Posterior vena cava (tissue), 2 donors: Measurements from ENCODE around the gene ZNF821. TPM values are rescaled to one million over a fixed set of nuclear protein-coding genes. Genes with fewer than 3 reads are reported as not detected.
"Not testable (repeated sequence)": the region's sequence is repeated elsewhere in the genome, so short reads cannot be mapped to it uniquely, and the experiment has no call there.

Source experiments
- DNase-seq: peaks from one replicate; pipeline ENCODE4 v3.0.0-alpha.2; 2020; ENCODE audit warnings: low spot score
- intact Hi-C, 2 donors: fragments of 100-400 bp; cut with DNase I; formaldehyde crosslinking; loops; one replicate each; pipeline versions ENCODE4 v1.14.1 to v1.14.2; 2022 to 2023
- total RNA-seq, 2 donors: library from RNA; stranded (reverse); fragmentation: NEBNext Ultra II Directional; extraction: Animal tissue kit (Norgen Biotek cat#: 25700); gene quantifications; one replicate each; pipeline ENCODE4 v1.2.1, GENCODE V29; 2021
- donor health status: DM: yes; HTN: yes; CAD: no.
- donor health status: DM: yes; HTN: yes; CAD: no.

ZNF821 gene
- total RNA-seq, 2 donors from 2014 or later = 5.7 to 6.1 TPM

- intact Hi-C loops = no loop called here
- no peak for DNase-seq
Measured at GRCh38 chr16:71834291-71834690, 49.7 kb downstream of the ZNF821 start.

GRCh38 chr16:71832112-71832511, 51.9 kb downstream of the ZNF821 start:
- intact Hi-C loops, DNase-seq: not testable (repeated sequence)

- intact Hi-C loops, DNase-seq: not testable (repeated sequence)
Measured at GRCh38 chr16:71831698-71832097, 52.3 kb downstream of the ZNF821 start.

GRCh38 chr16:71830359-71830758, 53.6 kb downstream of the ZNF821 start:
- no peak for DNase-seq

GRCh38 chr16:71826533-71827017, 57.4 kb downstream of the ZNF821 start:
- intact Hi-C loops = no loop called here
- no peak for DNase-seq

More at GRCh38 chr16:71830359-71830758, 53.6 kb downstream of the ZNF821 start:
- intact Hi-C loops = no loop called here

- intact Hi-C loops = not testable (repeated sequence)
Measured at GRCh38 chr16:71817155-71817500, 66.9 kb downstream of the ZNF821 start.

GRCh38 chr16:71811261-71811803, 72.7 kb downstream of the ZNF821 start:
- intact Hi-C loops = loop anchor here in 1 of 2 donors (5.0 kb wide), 1 partner anchor 36 kb away; the partner anchor contains the start of gene ATXN1L
- no peak for DNase-seq

More at GRCh38 chr16:71817155-71817500, 66.9 kb downstream of the ZNF821 start:
- not testable (repeated sequence) for DNase-seq

- not testable (repeated sequence) for DNase-seq
- intact Hi-C loops = loop anchor here in 1 of 2 donors (5.0 kb wide), 1 partner anchor 37 kb away; the partner anchor contains the start of gene ATXN1L
Measured at GRCh38 chr16:71810155-71810530, 73.8 kb downstream of the ZNF821 start.

Other genes with a start within 250 kb of the ZNF821 start
- 1 to 10 TPM; 6.3 to 9.1 TPM for gene PHLPP2, start 159.5 kb downstream of the ZNF821 start, total RNA-seq
- 10 to 100 TPM; 61.8 to 67.3 TPM for gene AP1G1, start 75.3 kb downstream of the ZNF821 start, total RNA-seq
- 10 to 100 TPM; 26.5 to 26.9 TPM for gene ATXN1L, start 38.2 kb downstream of the ZNF821 start, total RNA-seq
- gene IST1, start 11.3 kb upstream of the ZNF821 start, total RNA-seq = 100 to 1,000 TPM; 105 to 117 TPM
- under 1 TPM; 0.57 to 0.69 TPM for gene PKD1L3, start 116.2 kb upstream of the ZNF821 start, total RNA-seq
- 1 to 10 TPM; 7.3 to 8.0 TPM for gene DHODH, start 124.6 kb upstream of the ZNF821 start, total RNA-seq
- gene HP, start 170.3 kb upstream of the ZNF821 start, total RNA-seq = 10 to 100 TPM in 1 of 2 donors, 1 to 10 TPM in 1; 2.6 to 19.1 TPM
- 1 to 10 TPM in 1 of 2 donors, under 1 TPM in 1; 0.38 to 3.4 TPM for gene HPR, start 179.0 kb upstream of the ZNF821 start, total RNA-seq
- 10 to 100 TPM in 1 of 2 donors, 1 to 10 TPM in 1; 7.5 to 10.3 TPM for gene TXNL4B, start 209.4 kb upstream of the ZNF821 start, total RNA-seq
- gene DHX38, start 209.7 kb upstream of the ZNF821 start, total RNA-seq = 10 to 100 TPM; 44.3 to 50.8 TPM